GF-D8 (cell line): ENCODE measurements around the gene TGFBI.

Experiments used
- DNase-seq: peaks from one replicate; lab custom pipeline; 2025; lab: John Stamatoyannopoulos, UW

TGFBI gene

DNA sequence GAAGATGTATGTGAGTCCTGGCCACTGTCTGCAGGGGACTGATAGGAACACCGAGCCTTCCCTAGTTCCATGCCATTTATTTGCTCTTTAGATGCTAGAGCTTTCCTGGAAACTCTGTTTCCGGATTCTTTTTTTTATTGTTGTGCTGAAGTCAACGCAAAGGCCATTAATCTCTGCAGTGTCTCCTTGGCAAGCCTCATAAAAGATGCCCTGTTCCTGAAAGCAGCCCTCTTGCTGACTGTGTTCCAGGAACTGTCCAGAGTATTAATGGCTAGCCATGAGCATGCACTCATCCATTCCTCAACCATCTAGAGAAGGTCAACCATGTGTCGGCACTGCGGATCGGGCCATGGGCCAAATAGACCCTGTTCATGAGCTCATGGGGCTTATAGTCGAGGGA lies 61.0 kb downstream of the TGFBI start:
- DNase-seq = no peak

DNA sequence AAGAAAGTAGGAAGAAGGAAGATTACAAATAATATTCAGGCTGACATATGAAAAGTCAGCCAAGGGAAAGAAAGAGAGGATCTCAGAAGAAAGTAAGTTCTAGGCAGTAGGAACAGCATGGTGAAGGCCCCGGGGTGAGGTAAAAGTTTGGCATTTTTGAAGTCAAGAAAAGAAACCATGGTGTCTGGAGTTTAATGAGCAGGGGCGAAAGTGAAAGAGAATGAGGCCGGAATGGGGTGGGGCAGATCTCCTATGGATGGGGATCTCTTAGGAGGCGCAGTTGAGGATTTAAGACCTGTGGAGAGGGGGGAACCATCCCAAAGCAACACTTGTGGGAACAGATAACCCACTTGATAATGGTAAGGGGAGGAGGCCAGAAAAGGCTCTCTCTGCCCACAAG lies 61.5 kb downstream of the TGFBI start:
- no peak for DNase-seq

DNA sequence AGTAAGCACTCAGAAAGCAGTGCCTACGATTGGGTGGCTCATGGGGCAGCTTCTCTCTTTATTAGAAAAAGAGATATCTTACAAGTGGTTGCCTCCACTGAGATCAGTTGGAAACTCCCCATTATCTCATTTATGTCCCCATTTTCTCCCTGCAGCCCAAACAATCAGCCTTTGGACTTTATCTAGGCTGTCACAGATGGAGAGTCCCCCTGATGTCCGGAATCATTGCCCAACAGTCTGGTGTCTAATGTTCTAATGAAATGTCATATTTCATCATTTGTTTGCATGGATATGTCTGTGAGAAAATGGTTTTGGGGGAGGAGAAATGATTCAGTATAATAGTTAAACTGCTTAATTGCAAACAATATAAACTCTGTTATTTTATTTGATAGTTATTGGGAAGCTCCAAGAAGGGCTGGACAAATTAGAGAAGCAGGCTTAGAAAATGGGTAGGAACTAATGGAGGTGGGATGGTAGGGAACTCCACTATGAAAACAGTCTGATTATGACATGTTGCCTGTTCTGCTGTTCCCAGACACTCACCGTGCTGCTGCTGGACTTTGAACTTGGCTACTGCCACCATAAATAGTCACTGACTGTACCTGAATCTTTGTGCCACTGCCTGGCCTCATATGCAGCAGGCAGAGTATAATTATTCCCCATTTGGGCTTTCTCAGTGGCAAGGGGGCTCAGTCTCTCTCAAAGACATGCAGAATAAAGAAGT lies 65.6 kb downstream of the TGFBI start:
- no peak for DNase-seq

DNA sequence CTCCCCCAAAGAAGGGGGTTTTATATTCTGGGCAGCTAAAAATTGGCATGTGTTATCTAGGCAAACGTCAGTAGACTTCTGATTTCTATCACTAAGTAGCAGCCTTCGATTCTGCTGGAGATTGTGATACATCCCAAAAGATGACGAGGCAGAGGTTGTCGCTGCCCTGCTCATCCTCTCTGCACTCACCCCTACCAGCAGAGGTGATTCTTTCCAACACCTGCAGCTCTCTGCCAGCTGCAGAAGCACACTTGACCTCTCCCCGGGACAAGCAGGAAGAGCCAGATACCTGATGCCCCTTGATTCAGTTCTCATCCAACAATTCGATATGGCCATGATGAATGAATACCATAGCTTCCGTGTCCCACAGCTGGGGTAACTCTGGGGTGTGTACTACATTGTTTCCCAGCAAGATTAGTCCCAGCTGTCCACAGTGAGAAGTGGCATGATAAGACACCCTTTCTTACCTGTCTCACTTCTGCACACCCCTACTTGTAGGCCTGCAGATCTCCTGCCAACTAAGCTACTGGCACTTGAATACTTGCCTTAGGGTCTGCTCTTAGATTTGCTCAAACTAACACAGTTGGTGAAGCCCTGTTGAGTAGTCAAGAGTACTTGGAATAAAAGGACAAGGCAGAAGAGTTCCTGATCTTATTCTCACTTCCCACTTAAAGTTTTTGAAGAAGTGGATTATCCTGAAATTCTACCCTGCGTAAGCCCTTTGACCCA lies 66.3 kb downstream of the TGFBI start:
- no peak for DNase-seq

DNA sequence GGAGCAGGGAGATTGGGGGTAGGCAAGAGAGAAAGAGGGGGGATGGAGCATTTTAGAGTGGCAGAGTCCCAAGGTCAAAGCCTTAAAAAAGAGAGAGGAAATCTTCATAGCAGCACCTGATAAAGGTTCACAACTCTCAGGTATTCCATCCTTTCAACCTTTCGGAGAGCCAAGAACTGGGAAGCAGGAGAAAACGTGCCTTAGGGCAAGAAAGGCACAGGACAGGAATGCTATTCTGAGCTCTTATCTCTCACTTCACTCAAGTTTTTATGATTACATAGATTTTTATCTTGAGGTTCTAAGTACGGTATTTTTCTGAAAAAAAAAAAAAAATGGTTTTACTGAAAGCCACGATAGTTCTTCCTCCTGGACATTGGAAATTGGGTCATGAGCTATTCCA lies 69.4 kb downstream of the TGFBI start:
- no peak for DNase-seq

DNA sequence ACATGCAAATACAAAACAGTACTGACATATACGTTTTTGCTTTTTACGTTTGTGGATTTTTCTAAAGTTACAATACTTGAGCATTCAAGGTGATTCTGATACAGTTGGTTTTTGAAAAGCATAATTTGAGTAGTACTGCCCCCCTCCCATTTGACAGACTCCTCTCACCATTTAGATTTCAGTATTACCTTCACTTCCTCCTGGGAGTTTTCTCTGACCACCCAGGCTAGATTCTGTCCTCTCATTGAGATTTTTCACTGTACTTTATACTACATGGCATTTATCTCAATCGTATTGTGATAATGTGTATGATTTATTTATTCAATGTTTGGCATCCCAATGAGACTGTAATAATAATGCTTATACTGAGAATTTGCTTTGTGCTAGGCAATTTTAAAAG lies 71.1 kb downstream of the TGFBI start:
- DNase-seq = no peak

DNA sequence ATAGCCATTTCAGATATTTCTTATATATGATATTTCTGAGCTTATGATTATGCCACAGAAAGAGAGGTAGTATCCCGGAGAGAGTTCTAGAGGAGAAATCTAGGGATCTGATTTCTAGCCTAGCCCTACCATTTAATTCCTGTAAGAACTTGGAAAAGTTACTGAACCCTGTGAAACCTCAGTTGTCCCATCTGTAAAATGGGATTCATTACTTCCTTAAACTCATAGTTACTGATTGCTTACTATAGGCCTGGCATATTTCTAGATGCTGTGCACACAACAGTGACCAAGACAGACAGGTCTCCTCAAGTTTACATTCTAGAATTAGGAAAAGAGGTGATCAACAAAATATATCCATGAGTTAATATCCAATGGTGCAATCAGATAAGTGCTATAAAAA lies 73.1 kb downstream of the TGFBI start:
- no peak for DNase-seq

DNA sequence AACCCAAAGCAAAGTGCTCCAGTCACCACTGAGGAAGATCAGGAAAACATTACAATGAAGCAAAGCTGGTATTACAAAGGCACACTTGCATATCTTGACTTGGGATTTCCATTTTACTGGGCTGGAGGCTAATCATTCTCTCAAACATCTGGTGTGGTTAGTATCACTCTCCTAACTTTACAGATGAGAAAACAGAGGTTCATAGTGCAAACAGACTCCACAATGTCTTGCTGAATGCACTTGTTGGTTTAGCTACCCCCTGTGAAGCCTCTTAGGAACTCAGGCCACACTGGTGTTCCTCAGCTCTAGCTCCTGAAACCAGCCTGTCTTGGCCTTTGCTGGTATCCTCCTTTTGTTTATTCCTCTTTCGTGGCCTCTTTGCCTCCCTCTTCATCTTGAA lies 74.3 kb downstream of the TGFBI start:
- no peak for DNase-seq

DNA sequence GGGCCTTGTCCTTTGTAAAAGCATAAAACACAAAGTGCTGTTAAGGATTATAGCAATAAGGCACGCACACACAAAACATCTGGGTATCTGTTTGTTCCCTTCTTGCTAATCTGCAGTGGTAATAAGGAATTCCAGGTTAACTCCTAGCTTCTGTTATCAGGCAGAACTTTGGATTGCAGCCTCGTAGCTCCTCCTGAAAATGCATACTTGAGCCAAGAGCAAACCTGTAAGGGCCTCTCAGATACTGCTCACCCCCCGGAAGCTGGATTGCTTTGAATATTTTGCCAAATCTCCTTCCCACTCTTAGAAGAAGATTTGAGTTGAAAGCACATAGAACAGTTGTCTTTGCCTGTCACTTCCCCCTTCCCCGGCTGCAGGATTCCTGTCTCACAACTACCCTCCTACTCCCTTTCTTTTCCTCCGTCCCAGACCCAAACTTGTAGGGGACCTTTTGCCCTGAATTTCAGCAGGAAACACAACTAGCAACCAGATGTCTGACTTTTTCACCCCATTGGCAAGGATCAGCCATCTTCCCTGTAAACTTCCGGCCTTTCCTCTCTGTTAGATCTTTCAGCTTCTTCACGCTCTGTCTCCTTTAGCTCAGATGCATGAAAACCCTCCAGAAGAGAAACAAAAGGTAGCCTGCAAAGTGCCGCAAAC lies 75.6 kb downstream of the TGFBI start:
- no peak for DNase-seq

DNA sequence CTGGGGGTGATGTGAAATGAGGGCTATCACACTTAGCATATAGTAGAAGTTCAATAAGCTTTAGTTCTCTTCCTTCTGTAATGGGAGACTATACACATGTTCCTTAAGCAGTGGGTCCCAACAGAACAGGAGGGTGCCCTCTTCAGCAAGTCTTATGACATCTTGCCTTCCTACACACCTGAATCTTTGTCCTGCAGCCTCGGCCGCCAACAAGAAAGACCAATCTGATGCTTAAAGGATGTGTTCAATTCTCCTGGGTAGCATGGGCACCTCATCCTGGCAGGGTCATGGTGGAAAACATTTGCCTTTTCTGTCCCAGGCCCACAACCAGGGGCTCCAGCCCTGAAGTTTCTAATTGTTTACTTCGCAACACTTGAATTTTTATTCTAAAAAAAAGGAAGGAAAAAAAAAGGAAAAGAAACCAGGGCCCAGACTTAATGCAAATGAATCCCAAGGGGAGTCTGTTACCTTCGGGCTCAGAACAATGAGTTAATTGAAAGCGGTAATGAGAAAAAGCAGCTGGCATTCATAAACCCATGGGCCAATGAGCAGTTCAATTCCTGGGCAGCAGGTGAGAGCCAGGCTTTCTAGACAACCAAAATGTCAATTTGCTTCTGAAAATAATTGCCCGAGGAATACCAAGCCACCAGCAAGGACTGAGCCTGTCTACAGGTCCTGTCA lies 77.7 kb downstream of the TGFBI start:
- DNase-seq = no peak

DNA sequence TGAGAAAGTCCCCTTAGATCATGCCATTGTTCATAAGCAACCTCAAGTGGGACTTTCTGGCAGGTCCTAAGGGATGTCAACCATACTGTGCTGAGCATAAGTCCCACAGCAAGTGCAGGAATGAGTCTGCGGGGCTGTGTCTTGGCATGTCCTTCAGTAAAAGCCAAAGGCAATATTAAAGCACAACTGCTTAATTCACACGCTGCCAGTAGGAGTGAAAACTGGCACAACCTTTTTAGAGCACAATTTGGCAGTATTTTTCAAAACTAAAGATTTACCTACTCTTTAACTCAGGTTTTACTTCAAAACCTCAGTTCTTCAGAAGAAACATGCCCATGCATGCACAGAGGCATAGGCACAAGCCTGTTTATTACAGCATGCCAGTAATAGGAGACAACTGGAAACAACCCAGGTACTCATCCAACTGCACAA lies 79.4 kb downstream of the TGFBI start:
- no peak for DNase-seq

DNA sequence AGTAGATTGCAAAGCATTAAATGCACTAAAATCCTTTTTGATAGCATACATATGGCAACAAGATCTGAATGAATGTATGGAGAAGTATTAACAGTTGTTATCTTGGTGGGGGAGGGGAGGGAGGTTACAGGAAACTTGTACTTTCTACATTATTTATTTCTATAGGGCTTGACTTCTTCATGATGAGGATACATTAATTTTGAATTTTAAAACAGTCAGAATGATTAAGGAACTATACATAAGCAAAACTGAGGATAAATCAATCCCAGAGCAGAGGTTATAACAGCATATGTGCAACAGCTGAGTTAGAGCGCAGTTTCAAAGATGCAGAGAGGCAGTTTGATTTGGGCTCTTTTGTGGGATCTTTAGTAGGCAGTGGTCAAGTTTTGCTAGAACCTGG lies 80.0 kb downstream of the TGFBI start:
- DNase-seq = no peak

DNA sequence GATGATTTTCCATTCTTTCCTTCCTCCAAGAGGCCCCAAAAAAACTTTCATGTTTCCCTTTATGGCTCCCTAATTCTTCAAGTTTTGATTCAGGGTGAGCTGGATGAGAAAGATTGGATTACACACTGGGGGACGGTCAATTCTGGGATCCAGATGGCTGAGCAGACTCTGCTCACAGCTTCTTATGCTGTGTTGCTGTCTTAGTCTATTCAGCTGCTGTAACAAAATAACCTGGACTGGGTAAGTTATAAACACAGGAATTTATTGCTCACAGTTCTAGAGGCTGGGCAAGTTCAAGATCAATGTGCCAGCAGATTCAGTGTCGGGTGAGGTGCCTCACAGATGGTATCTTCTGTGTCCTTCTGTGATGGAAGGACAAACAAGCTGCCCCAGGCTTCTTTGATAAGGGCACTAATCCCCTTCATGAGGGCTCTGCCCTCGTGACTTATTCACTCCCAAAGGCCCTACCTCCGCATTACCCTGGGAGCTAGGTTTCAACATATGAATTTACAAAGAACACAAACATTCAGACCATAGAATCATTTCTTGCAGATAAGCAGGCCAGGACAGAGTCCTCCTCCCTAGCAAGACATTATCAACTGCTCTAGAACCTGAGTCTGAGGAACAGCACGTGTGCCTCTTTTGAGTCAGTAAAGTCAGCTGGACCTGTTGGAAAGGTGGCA lies 80.8 kb downstream of the TGFBI start:
- no peak for DNase-seq
